Measurements from ENCODE around the gene FOXE3. TPM values are rescaled to one million over a fixed set of nuclear protein-coding genes. Genes with fewer than 3 reads are reported as not detected.

FOXE3 gene
- total and polyA plus RNA-seq, 2 of the 8 experiments (the other 6 are each of a cell fraction or from before 2014, with no cell fraction given), result 0.18 TPM; not detected in 1

GRCh38 chr1:47440599-47441081, 24.6 kb downstream of the FOXE3 start:
- Histone ChIP-seq H2BK5ac (ENCODE audit: low read depth, low read length) (no peak overlapping the region), H2AK5ac (ENCODE audit: low read depth, low read length) (no peak overlapping the region; the same call in 1 of the 2 replicates), H3K4me3 (ENCODE audit: extremely low read depth in 1 of 4, insufficient read depth in 2 of 4, low read depth in 3 of 4, low read length in 4 of 4) (no peak overlapping the region), H2BK120ac (replicated peaks; ENCODE audit: low read depth, low read length) (no peak overlapping the region), H3K14ac (ENCODE audit: insufficient read length) (no peak overlapping the region), H2BK15ac (ENCODE audit: low read length) (no peak overlapping the region), H4K91ac (replicated peaks; ENCODE audit: insufficient read length, low read length) (no peak overlapping the region), H3K23me2 (ENCODE audit: low read depth, low read length) (peaks cover 16% of the 10 kb centered on the region; the same call in 1 of the 2 replicates), H2BK20ac (ENCODE audit: low read length) (no peak overlapping the region), H2BK12ac (ENCODE audit: low read depth, low read length) (no peak overlapping the region), H3K9me3 (ENCODE audit: insufficient read depth in 2 of 2, low read depth in 1 of 2, low read length in 1 of 2) (no peaks in the 10 kb centered on the region; a peak in 1 of 4 replicates), H4K8ac (ENCODE audit: extremely low read depth, insufficient read depth, low read length) (no peak overlapping the region), H3K56ac (replicated peaks; ENCODE audit: insufficient read length, low read depth, low read length) (no peak overlapping the region), H3K4me2 (ENCODE audit: insufficient read depth in 1 of 2, low read depth in 2 of 2, low read length in 2 of 2) (no peak overlapping the region), H3K79me2 (ENCODE audit: control insufficient read depth in 1 of 2, insufficient read depth in 2 of 2, low read length in 2 of 2) (no peaks in the 10 kb centered on the region), H4K5ac (ENCODE audit: insufficient read length, low read depth, low read length) (no peak overlapping the region), H3K23ac (ENCODE audit: insufficient read length) (no peak overlapping the region), H3K79me1 (ENCODE audit: low read depth, low read length) (no peaks in the 10 kb centered on the region), H3K27ac (ENCODE audit: low read depth, low read length) (no peak overlapping the region), H3K27me3 (replicated peaks in 1 of 4; ENCODE audit: control insufficient read depth in 3 of 4, extremely low read depth in 1 of 4, insufficient read depth in 3 of 4, low read length in 3 of 4) (peaks cover 92 to 99% (median 97%) of the 10 kb centered on the region in 4 experiments), H2AFZ (ENCODE audit: low read length) (no peak overlapping the region), H3K4ac (replicated peaks; ENCODE audit: insufficient read length, low read depth, low read length) (no peak overlapping the region), H3K36me3 (ENCODE audit: control insufficient read depth in 2 of 4, insufficient read depth in 4 of 4, low read length in 3 of 4) (peaks cover 0 to 10% (median 0%) of the 10 kb centered on the region in 4 experiments; a peak in 1 of 8 replicates), H3K9ac (replicated peaks in 1 of 4; ENCODE audit: extremely low read depth in 1 of 4, low read depth in 3 of 4, low read length in 3 of 4) (no peak overlapping the region), H3K18ac (ENCODE audit: extremely low read depth, low read length) (no peak overlapping the region), H3K4me1 (replicated peaks in 1 of 4; ENCODE audit: control insufficient read depth in 3 of 4, insufficient read depth in 4 of 4, low read length in 3 of 4) (peaks cover 9 to 37% (median 16%) of the 10 kb centered on the region in 4 experiments), H4K20me1 (replicated peaks in 1 of 2; ENCODE audit: control insufficient read depth in 1 of 2, insufficient read depth in 2 of 2, low read length in 2 of 2) (peaks cover 12 to 15% of the 10 kb centered on the region in 2 experiments)
- FAIRE-seq, result no peak
- TF ChIP-seq SUZ12 (IDR thresholded peaks at IDR 0.05; ENCODE audit: low read length), result peak; percentile 20
- TF ChIP-seq EZH2 (IDR thresholded peaks at IDR 0.05; ENCODE audit: low read depth, low read length, severe bottlenecking), result no peak
- no peak for TF ChIP-seq CREB1 (IDR thresholded peaks at IDR 0.05)
- peak; percentile 50; the same call in 1 of the 2 replicates for TF ChIP-seq CBX8 (IDR thresholded peaks at IDR 0.05; ENCODE audit: borderline replicate concordance, low read depth, low read length)
- no peak for TF ChIP-seq ATF2 (IDR thresholded peaks at IDR 0.05; ENCODE audit: low read length)
- peak; percentile 96 for TF ChIP-seq CTBP2 (IDR thresholded peaks at IDR 0.05; ENCODE audit: borderline replicate concordance, insufficient read depth, insufficient read length, low read length)
- TF ChIP-seq RNF2 (IDR thresholded peaks at IDR 0.05; ENCODE audit: borderline replicate concordance, low read depth, low read length, missing control alignments, poor library complexity, severe bottlenecking), result peak; percentile 54
- TF ChIP-seq SP4 (IDR thresholded peaks at IDR 0.05; ENCODE audit: low read length), result no peak
- CTCF ChIA-PET (ENCODE audit: partially characterized antibody), result interaction anchor here (0.7 to 3.5 kb wide), 11 partner anchors 9 to 658 kb away, joined by 3 to 40 read pairs (median 8); no protein-coding TSS in a partner anchor
- POLR2A ChIA-PET (ENCODE audit: partially characterized antibody), result interaction anchor here (0.9 to 1.2 kb wide), 2 partner anchors 8 to 9 kb away, joined by 3 to 4 read pairs; no protein-coding TSS in a partner anchor
- 15% methylated on average over 5 of the region's 5 CpGs; no CpG with 5 or more reads in 1 of the 2 experiments for WGBS, 2 experiments (ENCODE audit: extremely low coverage in 1 of 2, insufficient coverage in 1 of 2, insufficient read length in 1 of 2, insufficient replicate concordance in 2 of 2, low coverage in 1 of 2, low lambda C conversion rate in 2 of 2, missing lambda C conversion rate in 1 of 2)
- peak in 1 of 2 experiments; percentile 63 for DNase-seq (ENCODE audit: low read depth in 1 of 2, low spot score in 2 of 2)

All from H1 (cell line).